ENCODE data around the gene EVX2. TPM values are rescaled to one million over a fixed set of nuclear protein-coding genes. Genes with fewer than 3 reads are reported as not detected.

Gene EVX2
- total RNA-seq, 1 donor from 2014 or later, result not detected

GRCh38 chr2:176122052-176122682 is 38.4 kb upstream of the EVX2 start:
- TF ChIP-seq, protein P1, sequence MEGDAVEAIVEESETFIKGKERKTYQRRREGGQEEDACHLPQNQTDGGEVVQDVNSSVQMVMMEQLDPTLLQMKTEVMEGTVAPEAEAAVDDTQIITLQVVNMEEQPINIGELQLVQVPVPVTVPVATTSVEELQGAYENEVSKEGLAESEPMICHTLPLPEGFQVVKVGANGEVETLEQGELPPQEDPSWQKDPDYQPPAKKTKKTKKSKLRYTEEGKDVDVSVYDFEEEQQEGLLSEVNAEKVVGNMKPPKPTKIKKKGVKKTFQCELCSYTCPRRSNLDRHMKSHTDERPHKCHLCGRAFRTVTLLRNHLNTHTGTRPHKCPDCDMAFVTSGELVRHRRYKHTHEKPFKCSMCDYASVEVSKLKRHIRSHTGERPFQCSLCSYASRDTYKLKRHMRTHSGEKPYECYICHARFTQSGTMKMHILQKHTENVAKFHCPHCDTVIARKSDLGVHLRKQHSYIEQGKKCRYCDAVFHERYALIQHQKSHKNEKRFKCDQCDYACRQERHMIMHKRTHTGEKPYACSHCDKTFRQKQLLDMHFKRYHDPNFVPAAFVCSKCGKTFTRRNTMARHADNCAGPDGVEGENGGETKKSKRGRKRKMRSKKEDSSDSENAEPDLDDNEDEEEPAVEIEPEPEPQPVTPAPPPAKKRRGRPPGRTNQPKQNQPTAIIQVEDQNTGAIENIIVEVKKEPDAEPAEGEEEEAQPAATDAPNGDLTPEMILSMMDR (IDR thresholded peaks at IDR 0.05), result no peak
- DNase-seq (ENCODE audit: extremely low spot score, unreplicated experiment), result no peak
- peak overlapping the region; percentile 64 for H3K4me3 Mint-ChIP-seq (ENCODE audit: unreplicated experiment)
- peaks cover 86% of the 10 kb centered on the region for H3K27me3 Mint-ChIP-seq (ENCODE audit: unreplicated experiment)
- no peak overlapping the region for H3K27ac Mint-ChIP-seq (ENCODE audit: unreplicated experiment)
- peaks cover 4% of the 10 kb centered on the region for H3K36me3 Mint-ChIP-seq (ENCODE audit: unreplicated experiment)
- peaks cover 8% of the 10 kb centered on the region for H3K4me1 Mint-ChIP-seq (ENCODE audit: unreplicated experiment)
- H3K9me3 Mint-ChIP-seq (ENCODE audit: unreplicated experiment), result peaks cover 3% of the 10 kb centered on the region

DNA sequence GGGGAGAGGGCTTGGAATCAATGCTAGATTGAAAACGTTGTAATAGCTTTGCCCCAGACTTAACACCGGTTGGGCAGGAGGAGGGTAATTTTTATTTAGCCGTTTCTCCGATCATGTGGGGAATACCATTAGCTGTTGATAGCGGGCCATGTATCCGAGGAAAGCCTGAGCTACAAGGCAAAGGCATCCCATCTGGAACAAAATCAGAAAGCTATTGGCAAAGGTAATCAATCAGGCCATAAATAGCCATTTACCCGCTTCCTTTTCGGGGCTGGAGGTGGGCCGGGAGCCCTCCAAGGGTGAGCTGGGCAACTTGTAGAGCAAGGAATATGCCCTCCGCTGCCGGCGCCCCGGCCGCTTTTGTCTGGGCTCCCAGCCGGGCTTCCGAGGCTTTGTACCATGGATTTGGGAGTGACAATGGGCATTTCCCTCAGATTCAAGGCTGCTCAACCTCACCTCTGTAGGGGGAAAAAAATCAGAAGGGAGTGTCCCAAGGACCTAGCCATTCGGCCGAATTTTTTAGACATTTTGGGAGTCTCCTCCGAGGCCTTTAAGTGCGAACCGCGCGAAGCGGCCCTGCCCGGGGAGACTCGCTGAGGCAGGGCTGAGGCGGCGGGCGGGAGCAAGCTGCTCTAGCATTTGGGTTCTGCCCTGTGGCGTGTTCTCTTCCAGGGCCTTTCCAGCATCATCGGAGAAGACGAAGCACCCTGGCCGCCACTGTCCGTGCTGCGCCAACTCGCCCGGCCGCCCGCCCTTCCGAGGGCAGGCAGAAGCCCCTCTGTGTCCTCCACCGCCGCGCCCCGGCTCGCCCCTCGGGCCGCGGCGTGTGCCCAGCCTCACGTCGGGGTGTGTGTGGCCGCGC is 37.7 kb upstream of the EVX2 start:
- TF ChIP-seq, protein P1 (IDR thresholded peaks at IDR 0.05), result no peak
- Mint-ChIP-seq H3K4me1 (ENCODE audit: unreplicated experiment) (peaks cover 8% of the 10 kb centered on the region), H3K27me3 (ENCODE audit: unreplicated experiment) (peaks cover 86% of the 10 kb centered on the region), H3K4me3 (ENCODE audit: unreplicated experiment) (no peak overlapping the region), H3K27ac (ENCODE audit: unreplicated experiment) (no peak overlapping the region), H3K9me3 (ENCODE audit: unreplicated experiment) (peaks cover 3% of the 10 kb centered on the region), H3K36me3 (ENCODE audit: unreplicated experiment) (peaks cover 4% of the 10 kb centered on the region)
- DNase-seq (ENCODE audit: extremely low spot score, unreplicated experiment), result no peak

- DNase-seq (ENCODE audit: extremely low spot score, unreplicated experiment), result no peak
- no peak overlapping the region for H3K27ac Mint-ChIP-seq (ENCODE audit: unreplicated experiment)
- TF ChIP-seq, protein P1 (IDR thresholded peaks at IDR 0.05), result no peak
- H3K27me3 Mint-ChIP-seq (ENCODE audit: unreplicated experiment), result peaks cover 86% of the 10 kb centered on the region
- no peak overlapping the region for H3K4me3 Mint-ChIP-seq (ENCODE audit: unreplicated experiment)
- peaks cover 4% of the 10 kb centered on the region for H3K36me3 Mint-ChIP-seq (ENCODE audit: unreplicated experiment)
- peaks cover 8% of the 10 kb centered on the region for H3K4me1 Mint-ChIP-seq (ENCODE audit: unreplicated experiment)
- H3K9me3 Mint-ChIP-seq (ENCODE audit: unreplicated experiment), result peaks cover 3% of the 10 kb centered on the region
These were observed 36.8 kb upstream of the EVX2 start for GRCh38 chr2:176120364-176121189.

DNA sequence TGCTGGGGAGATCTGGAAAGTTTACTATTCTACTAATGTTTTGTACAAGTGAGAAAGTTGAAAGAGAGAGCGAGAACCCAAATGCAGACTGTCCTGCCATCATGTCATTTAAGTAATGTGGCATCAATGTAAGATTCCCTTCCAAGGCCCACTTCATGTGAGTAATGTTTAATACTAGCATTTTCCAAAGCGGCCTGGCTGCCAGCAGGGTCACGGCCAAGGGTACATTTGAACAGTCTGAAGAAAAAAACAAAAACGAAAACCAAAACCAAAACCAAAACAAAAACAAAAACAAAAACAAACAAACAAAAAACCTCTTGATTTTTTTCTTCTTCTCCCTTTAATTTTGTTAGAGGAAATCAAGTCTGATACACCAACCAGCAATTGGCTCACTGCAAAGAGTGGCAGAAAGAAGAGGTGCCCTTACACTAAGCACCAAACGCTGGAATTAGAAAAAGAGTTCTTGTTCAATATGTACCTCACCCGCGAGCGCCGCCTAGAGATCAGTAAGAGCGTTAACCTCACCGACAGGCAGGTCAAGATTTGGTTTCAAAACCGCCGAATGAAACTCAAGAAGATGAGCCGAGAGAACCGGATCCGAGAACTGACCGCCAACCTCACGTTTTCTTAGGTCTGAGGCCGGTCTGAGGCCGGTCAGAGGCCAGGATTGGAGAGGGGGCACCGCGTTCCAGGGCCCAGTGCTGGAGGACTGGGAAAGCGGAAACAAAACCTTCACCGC is 35.0 kb upstream of the EVX2 start:
- no peak overlapping the region for H3K27ac Mint-ChIP-seq (ENCODE audit: unreplicated experiment)
- H3K4me3 Mint-ChIP-seq (ENCODE audit: unreplicated experiment), result no peak overlapping the region
- peaks cover 86% of the 10 kb centered on the region for H3K27me3 Mint-ChIP-seq (ENCODE audit: unreplicated experiment)
- H3K4me1 Mint-ChIP-seq (ENCODE audit: unreplicated experiment), result peaks cover 6% of the 10 kb centered on the region
- peaks cover 3% of the 10 kb centered on the region for H3K9me3 Mint-ChIP-seq (ENCODE audit: unreplicated experiment)
- TF ChIP-seq, protein P1 (IDR thresholded peaks at IDR 0.05), result peak; percentile 28
- DNase-seq (ENCODE audit: extremely low spot score, unreplicated experiment), result no peak
- peaks cover 1% of the 10 kb centered on the region for H3K36me3 Mint-ChIP-seq (ENCODE audit: unreplicated experiment)

Measured in osteocyte (in vitro differentiated cells).